HG03558 (cell line): ENCODE data around the gene TRIM50.
"Not testable (repeated sequence)": the region's sequence is repeated elsewhere in the genome, so short reads cannot be mapped to it uniquely, and the experiment has no call there.

Experiments used
- ATAC-seq: cut with Tn5 transposase; IDR thresholded peaks from one replicate; pipeline ENCODE4 v1.9.1; 2021; ENCODE audit warnings: moderate number of reproducible peaks; ENCODE audit not compliant: unreplicated experiment; ENCODE audit errors: extremely low read depth

The TRIM50 gene

GRCh38 chr7:73266719-73267368, 61.0 kb downstream of the TRIM50 start:
- ATAC-seq: not testable (repeated sequence)
